GM18870 (cell line): ENCODE data around the gene FKBP6.
"Not testable (repeated sequence)": the region's sequence is repeated elsewhere in the genome, so short reads cannot be mapped to it uniquely, and the experiment has no call there.

Source experiments
- ATAC-seq: cut with Tn5 transposase; IDR thresholded peaks from one replicate; pipeline ENCODE4 v1.9.1; 2021; ENCODE audit warnings: moderate library complexity; ENCODE audit not compliant: unreplicated experiment

The FKBP6 gene

GRCh38 chr7:73327922-73328321, at the start of gene FKBP6, which contains the start of gene TRIM50:
FKBP6 (plus strand) TSS chr7:73328161; CDS start chr7:73328429, 268 bp downstream.
TRIM50 (minus strand) TSS chr7:73328082; CDS start chr7:73324787, 3,295 bp downstream.
- ATAC-seq = not testable (repeated sequence)

- ATAC-seq = not testable (repeated sequence)
Measured at GRCh38 chr7:73297235-73297634, 30.7 kb upstream of the FKBP6 start.

- not testable (repeated sequence) for ATAC-seq
Measured at GRCh38 chr7:73297706-73298105, 30.3 kb upstream of the FKBP6 start.

- ATAC-seq = not testable (repeated sequence)
Measured at GRCh38 chr7:73299812-73300211, 28.1 kb upstream of the FKBP6 start.

GRCh38 chr7:73301108-73301507, 26.9 kb upstream of the FKBP6 start:
- not testable (repeated sequence) for ATAC-seq

GRCh38 chr7:73302846-73303245, 25.1 kb upstream of the FKBP6 start:
- not testable (repeated sequence) for ATAC-seq

- no peak for ATAC-seq
Measured at GRCh38 chr7:73303546-73303945, 24.4 kb upstream of the FKBP6 start.

GRCh38 chr7:73304071-73304470, 23.9 kb upstream of the FKBP6 start:
- ATAC-seq = no peak

GRCh38 chr7:73304612-73305387, 23.2 kb upstream of the FKBP6 start:
- not testable (repeated sequence) for ATAC-seq

- no peak for ATAC-seq
Measured at GRCh38 chr7:73307436-73307835, 20.5 kb upstream of the FKBP6 start.

- peak; percentile 35 for ATAC-seq
Measured at GRCh38 chr7:73308074-73308664, 19.8 kb upstream of the FKBP6 start.

- ATAC-seq = peak; percentile 57
Measured at GRCh38 chr7:73308665-73309214, 19.2 kb upstream of the FKBP6 start, which contains the start of gene NSUN5. NSUN5 (minus strand) TSS chr7:73308826; CDS start chr7:73308790, 36 bp downstream.

GRCh38 chr7:73311421-73311820, 16.5 kb upstream of the FKBP6 start:
- ATAC-seq = not testable (repeated sequence)

- no peak for ATAC-seq
Measured at GRCh38 chr7:73312831-73313520, 15.0 kb upstream of the FKBP6 start.

- ATAC-seq = no peak
Measured at GRCh38 chr7:73313521-73313906, 14.4 kb upstream of the FKBP6 start.

- no peak for ATAC-seq
Measured at GRCh38 chr7:73314271-73314670, 13.7 kb upstream of the FKBP6 start.

- no peak for ATAC-seq
Measured at GRCh38 chr7:73316521-73316920, 11.4 kb upstream of the FKBP6 start.

- ATAC-seq = not testable (repeated sequence)
Measured at GRCh38 chr7:73318656-73319204, 9.2 kb upstream of the FKBP6 start.

GRCh38 chr7:73319541-73319940, 8.4 kb upstream of the FKBP6 start:
- not testable (repeated sequence) for ATAC-seq

GRCh38 chr7:73320009-73320408, 8.0 kb upstream of the FKBP6 start:
- not testable (repeated sequence) for ATAC-seq
